ENCODE data around the gene ROR2. TPM values are rescaled to one million over a fixed set of nuclear protein-coding genes. Genes with fewer than 3 reads are reported as not detected.

The ROR2 gene
- total RNA-seq, 3 donors from 2014 or later (not counting 1 experiment from before 2014, with no cell fraction given): 1.7 TPM; not detected in 2

DNA sequence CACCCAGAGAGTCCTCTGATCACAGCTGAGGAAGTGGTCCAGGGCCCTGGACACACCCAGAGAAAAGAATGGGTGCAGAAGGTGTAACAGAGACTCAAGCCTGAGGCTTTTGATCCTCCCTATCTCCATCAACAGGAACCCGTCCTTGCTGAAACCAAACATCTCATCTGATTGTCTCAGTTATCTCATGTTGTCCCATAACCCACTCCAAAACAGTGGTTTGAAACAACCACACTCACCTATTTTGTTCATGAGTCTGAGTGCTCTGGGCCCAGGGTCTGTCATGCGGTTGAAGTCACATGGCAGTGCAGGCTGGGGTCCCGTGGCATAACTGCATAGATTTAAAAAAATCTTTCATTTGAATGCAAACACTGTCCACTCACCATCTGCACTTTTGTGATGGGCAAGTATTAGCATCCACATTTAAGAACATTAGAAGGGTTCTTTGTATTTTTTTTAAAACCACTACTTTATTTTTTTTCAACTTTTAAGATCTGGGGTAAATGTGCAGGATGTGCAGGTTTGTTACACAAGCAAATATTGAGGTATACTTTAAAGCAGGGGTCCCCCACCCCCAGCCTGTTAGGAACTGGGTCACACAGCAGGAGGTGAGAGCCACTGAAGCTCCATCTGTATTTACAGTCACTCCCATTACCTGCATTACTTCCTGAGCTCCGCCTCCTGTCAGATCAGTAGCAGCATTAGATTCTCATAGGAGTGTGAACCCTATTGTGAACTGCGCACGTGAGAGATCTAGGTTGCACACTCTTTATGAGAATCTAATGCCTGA lies 255.8 kb downstream of the ROR2 start:
- TF ChIP-seq, protein P1, sequence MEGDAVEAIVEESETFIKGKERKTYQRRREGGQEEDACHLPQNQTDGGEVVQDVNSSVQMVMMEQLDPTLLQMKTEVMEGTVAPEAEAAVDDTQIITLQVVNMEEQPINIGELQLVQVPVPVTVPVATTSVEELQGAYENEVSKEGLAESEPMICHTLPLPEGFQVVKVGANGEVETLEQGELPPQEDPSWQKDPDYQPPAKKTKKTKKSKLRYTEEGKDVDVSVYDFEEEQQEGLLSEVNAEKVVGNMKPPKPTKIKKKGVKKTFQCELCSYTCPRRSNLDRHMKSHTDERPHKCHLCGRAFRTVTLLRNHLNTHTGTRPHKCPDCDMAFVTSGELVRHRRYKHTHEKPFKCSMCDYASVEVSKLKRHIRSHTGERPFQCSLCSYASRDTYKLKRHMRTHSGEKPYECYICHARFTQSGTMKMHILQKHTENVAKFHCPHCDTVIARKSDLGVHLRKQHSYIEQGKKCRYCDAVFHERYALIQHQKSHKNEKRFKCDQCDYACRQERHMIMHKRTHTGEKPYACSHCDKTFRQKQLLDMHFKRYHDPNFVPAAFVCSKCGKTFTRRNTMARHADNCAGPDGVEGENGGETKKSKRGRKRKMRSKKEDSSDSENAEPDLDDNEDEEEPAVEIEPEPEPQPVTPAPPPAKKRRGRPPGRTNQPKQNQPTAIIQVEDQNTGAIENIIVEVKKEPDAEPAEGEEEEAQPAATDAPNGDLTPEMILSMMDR (IDR thresholded peaks at IDR 0.05): no peak
- WGBS (ENCODE audit: insufficient coverage): 37% methylated on average over 6 of the region's 6 CpGs
- H3K9me3 Mint-ChIP-seq: no peaks in the 10 kb centered on the region
- ATAC-seq (no peak), DNase-seq (peak in 1 of 2 donors; percentile 21)
- Histone ChIP-seq H3K4me1 (ENCODE audit: control insufficient read depth, insufficient read depth, low read length) (peaks cover 18% of the 10 kb centered on the region), H3K36me3 (ENCODE audit: control insufficient read depth, insufficient read depth, low read length) (no peaks in the 10 kb centered on the region), H3K27ac (ENCODE audit: low read length) (no peak overlapping the region), H3K27me3 (ENCODE audit: control insufficient read depth, insufficient read depth, low read length) (no peaks in the 10 kb centered on the region), H3K4me3 (ENCODE audit: low read length) (no peak overlapping the region), H3K9me3 (ENCODE audit: control insufficient read depth, insufficient read depth, low read length) (no peaks in the 10 kb centered on the region)
- intact Hi-C loops (cut with micrococcal nuclease): no loop called here
- no peak overlapping the region for H3K4me3 Mint-ChIP-seq
- H3K27ac Mint-ChIP-seq: no peak overlapping the region
- H3K36me3 Mint-ChIP-seq: no peaks in the 10 kb centered on the region
- H3K27me3 Mint-ChIP-seq (ENCODE audit: low read depth in 2 of 2): no peaks in the 10 kb centered on the region
- peaks cover 24% of the 10 kb centered on the region in 2 donors for H3K4me1 Mint-ChIP-seq

GRCh38 chr9:91693226-91693625 lies 256.8 kb downstream of the ROR2 start:
- H3K4me1 Mint-ChIP-seq: peaks cover 24% of the 10 kb centered on the region in 2 donors
- no peaks in the 10 kb centered on the region for H3K36me3 ChIP-seq (ENCODE audit: control insufficient read depth, insufficient read depth, low read length)
- no peak for DNase-seq
- no peak for ATAC-seq
- H3K27ac Mint-ChIP-seq: no peak overlapping the region
- intact Hi-C loops (cut with micrococcal nuclease): no loop called here
- no peaks in the 10 kb centered on the region for H3K27me3 ChIP-seq (ENCODE audit: control insufficient read depth, insufficient read depth, low read length)
- no peak overlapping the region for H3K4me3 ChIP-seq (ENCODE audit: low read length)
- no peaks in the 10 kb centered on the region for H3K27me3 Mint-ChIP-seq (ENCODE audit: low read depth in 2 of 2)
- H3K4me1 ChIP-seq (ENCODE audit: control insufficient read depth, insufficient read depth, low read length): peaks cover 18% of the 10 kb centered on the region
- no peaks in the 10 kb centered on the region for H3K9me3 ChIP-seq (ENCODE audit: control insufficient read depth, insufficient read depth, low read length)
- no peaks in the 10 kb centered on the region for H3K9me3 Mint-ChIP-seq
- no peak overlapping the region for H3K27ac ChIP-seq (ENCODE audit: low read length)
- WGBS (ENCODE audit: insufficient coverage): 91% methylated on average over 7 of the region's 7 CpGs
- no peak overlapping the region for H3K4me3 Mint-ChIP-seq
- H3K36me3 Mint-ChIP-seq: no peaks in the 10 kb centered on the region
- TF ChIP-seq, protein P1 (IDR thresholded peaks at IDR 0.05): no peak

- intact Hi-C loops (cut with micrococcal nuclease): no loop called here
- Histone ChIP-seq H3K27me3 (ENCODE audit: control insufficient read depth, insufficient read depth, low read length) (no peaks in the 10 kb centered on the region), H3K27ac (ENCODE audit: low read length) (no peak overlapping the region), H3K36me3 (ENCODE audit: control insufficient read depth, insufficient read depth, low read length) (no peaks in the 10 kb centered on the region), H3K4me3 (ENCODE audit: low read length) (no peak overlapping the region), H3K9me3 (ENCODE audit: control insufficient read depth, insufficient read depth, low read length) (no peaks in the 10 kb centered on the region), H3K4me1 (ENCODE audit: control insufficient read depth, insufficient read depth, low read length) (peaks cover 18% of the 10 kb centered on the region)
- 69% methylated on average over 5 of the region's 5 CpGs for WGBS (ENCODE audit: insufficient coverage)
- H3K9me3 Mint-ChIP-seq: no peaks in the 10 kb centered on the region
- H3K4me3 Mint-ChIP-seq: peak overlapping the region; percentile 41
- peaks cover 20 to 24% of the 10 kb centered on the region in 2 donors for H3K4me1 Mint-ChIP-seq
- no peaks in the 10 kb centered on the region for H3K27me3 Mint-ChIP-seq (ENCODE audit: low read depth in 2 of 2)
- ATAC-seq (peak in 2 of 3 donors; percentile 34 to 50), DNase-seq (no peak)
- H3K27ac Mint-ChIP-seq: peak overlapping the region in 1 of 2 donors; percentile 55
- H3K36me3 Mint-ChIP-seq: no peaks in the 10 kb centered on the region
- TF ChIP-seq, protein P1 (IDR thresholded peaks at IDR 0.05): no peak
Measured at GRCh38 chr9:91690540-91691249, 259.3 kb downstream of the ROR2 start.

All from natural killer cell (primary cell).